ENCODE data around the gene ZEB2. TPM values are rescaled to one million over a fixed set of nuclear protein-coding genes. Genes with fewer than 3 reads are reported as not detected.

ZEB2 gene
- total and polyA plus RNA-seq, 2 of the 8 experiments (the other 6 are each of a cell fraction or from before 2014, with no cell fraction given), result 0.38 TPM; not detected in 1

- Histone ChIP-seq H3K27ac (ENCODE audit: low read depth, low read length) (no peak overlapping the region), H3K4me2 (ENCODE audit: insufficient read depth in 1 of 2, low read depth in 2 of 2, low read length in 2 of 2) (peak overlapping the region; percentile 42 to 57; a peak in 2 of 4 replicates)
Measured at GRCh38 chr2:144520756-144521487, 1.0 kb upstream of the ZEB2 start.

More at GRCh38 chr2:144520756-144521487, 1.0 kb upstream of the ZEB2 start:
- CTCF ChIA-PET (ENCODE audit: partially characterized antibody), result interaction anchor here (0.7 to 1.7 kb wide), 4 partner anchors 10 to 77 kb away, joined by 3 to 6 read pairs (median 4); no protein-coding TSS in a partner anchor
- Histone ChIP-seq H3K9me3 (ENCODE audit: insufficient read depth in 2 of 2, low read depth in 1 of 2, low read length in 1 of 2) (no peaks in the 10 kb centered on the region), H4K20me1 (replicated peaks in 1 of 2; ENCODE audit: control insufficient read depth in 1 of 2, insufficient read depth in 2 of 2, low read length in 2 of 2) (peaks cover 0 to 2% of the 10 kb centered on the region in 2 experiments), H2BK5ac (ENCODE audit: low read depth, low read length) (no peak overlapping the region), H3K14ac (ENCODE audit: insufficient read length) (no peak overlapping the region), H3K4me3 (ENCODE audit: extremely low read depth in 1 of 4, insufficient read depth in 2 of 4, low read depth in 3 of 4, low read length in 4 of 4) (peak overlapping the region in 1 of 4 experiments; percentile 46; a peak in 1 of 8 replicates), H2AK5ac (ENCODE audit: low read depth, low read length) (no peak overlapping the region), H2BK120ac (replicated peaks; ENCODE audit: low read depth, low read length) (no peak overlapping the region), H3K79me2 (ENCODE audit: control insufficient read depth in 1 of 2, insufficient read depth in 2 of 2, low read length in 2 of 2) (no peaks in the 10 kb centered on the region), H4K8ac (ENCODE audit: extremely low read depth, insufficient read depth, low read length) (no peak overlapping the region), H3K23me2 (ENCODE audit: low read depth, low read length) (peaks cover 22% of the 10 kb centered on the region), H3K79me1 (ENCODE audit: low read depth, low read length) (no peaks in the 10 kb centered on the region), H4K91ac (replicated peaks; ENCODE audit: insufficient read length, low read length) (no peak overlapping the region), H3K4me1 (replicated peaks in 1 of 4; ENCODE audit: control insufficient read depth in 3 of 4, insufficient read depth in 4 of 4, low read length in 3 of 4) (peaks cover 4 to 17% (median 5%) of the 10 kb centered on the region in 4 experiments; a peak in 6 of 7 replicates), H3K36me3 (ENCODE audit: control insufficient read depth in 2 of 4, insufficient read depth in 4 of 4, low read length in 3 of 4) (no peaks in the 10 kb centered on the region), H3K4ac (replicated peaks; ENCODE audit: insufficient read length, low read depth, low read length) (no peak overlapping the region), H3K9ac (replicated peaks in 1 of 4; ENCODE audit: extremely low read depth in 1 of 4, low read depth in 3 of 4, low read length in 3 of 4) (no peak overlapping the region), H3K23ac (ENCODE audit: insufficient read length) (no peak overlapping the region), H3K18ac (ENCODE audit: extremely low read depth, low read length) (no peak overlapping the region), H4K5ac (ENCODE audit: insufficient read length, low read depth, low read length) (no peak overlapping the region), H2BK12ac (ENCODE audit: low read depth, low read length) (no peak overlapping the region), H3K56ac (replicated peaks; ENCODE audit: insufficient read length, low read depth, low read length) (no peak overlapping the region), H2AFZ (ENCODE audit: low read length) (no peak overlapping the region), H2BK15ac (ENCODE audit: low read length) (no peak overlapping the region), H3K27me3 (replicated peaks in 1 of 4; ENCODE audit: control insufficient read depth in 3 of 4, extremely low read depth in 1 of 4, insufficient read depth in 3 of 4, low read length in 3 of 4) (peaks cover 32 to 56% (median 54%) of the 10 kb centered on the region in 4 experiments), H2BK20ac (ENCODE audit: low read length) (no peak overlapping the region)
- POLR2A ChIA-PET (ENCODE audit: partially characterized antibody), result interaction anchor here (0.6 to 1.1 kb wide), 2 partner anchors 10 to 523 kb away, joined by 3 to 4 read pairs; no protein-coding TSS in a partner anchor
- no peak for DNase-seq (ENCODE audit: low read depth in 1 of 2, low spot score in 2 of 2)
- TF ChIP-seq CREB1 (IDR thresholded peaks at IDR 0.05), result no peak
- 0 out of 2 replicates have a peak, but pooled peaks have one; percentile 64 for TF ChIP-seq CBX8 (IDR thresholded peaks at IDR 0.05; ENCODE audit: borderline replicate concordance, low read depth, low read length)
- no peak for FAIRE-seq
- WGBS, 2 experiments (ENCODE audit: extremely low coverage in 1 of 2, insufficient coverage in 1 of 2, insufficient read length in 1 of 2, insufficient replicate concordance in 2 of 2, low coverage in 1 of 2, low lambda C conversion rate in 2 of 2, missing lambda C conversion rate in 1 of 2), result 12% methylated on average over 8 of the region's 8 CpGs; no CpG with 5 or more reads in 1 of the 2 experiments
